DLD1 (cell line): ENCODE results near the gene MOB4.
"Not testable (repeated sequence)": the region's sequence is repeated elsewhere in the genome, so short reads cannot be mapped to it uniquely, and the experiment has no call there.

ENCODE experiments used
- in situ Hi-C: cut with HindIII; loops from 2 replicates; pipeline ENCODE4 v1.10.0; 2017; ENCODE audit warnings: low sequenced_read_pairs

Gene MOB4

GRCh38 chr2:197513915-197514314 is 2.0 kb upstream of the MOB4 start:
- in situ Hi-C loops = no loop called here

- in situ Hi-C loops = no loop called here
Observed at GRCh38 chr2:197514754-197515153, 1.1 kb upstream of the MOB4 start.

GRCh38 chr2:197515315-197515738 is 539 bp upstream of the MOB4 start:
- in situ Hi-C loops = no loop called here

- in situ Hi-C loops = no loop called here
Observed at GRCh38 chr2:197516393-197516761, 511 bp downstream of the MOB4 start.

- in situ Hi-C loops = no loop called here
Observed at GRCh38 chr2:197517150-197517549, 1.3 kb downstream of the MOB4 start.

- in situ Hi-C loops = no loop called here
Observed at GRCh38 chr2:197538412-197538811, 22.5 kb downstream of the MOB4 start.

GRCh38 chr2:197539734-197540133 is 23.9 kb downstream of the MOB4 start:
- in situ Hi-C loops = no loop called here

GRCh38 chr2:197543206-197543605 is 27.3 kb downstream of the MOB4 start:
- in situ Hi-C loops = no loop called here

GRCh38 chr2:197547163-197547900 is 31.5 kb downstream of the MOB4 start:
- in situ Hi-C loops = no loop called here

- in situ Hi-C loops = no loop called here
Observed at GRCh38 chr2:197548582-197548981, 32.7 kb downstream of the MOB4 start.

GRCh38 chr2:197551260-197551659 is 35.4 kb downstream of the MOB4 start:
- in situ Hi-C loops = not testable (repeated sequence)

- in situ Hi-C loops = no loop called here
Observed at GRCh38 chr2:197555467-197555866, 39.6 kb downstream of the MOB4 start.

GRCh38 chr2:197556456-197556855 is 40.6 kb downstream of the MOB4 start:
- in situ Hi-C loops = no loop called here

- in situ Hi-C loops = no loop called here
Observed at GRCh38 chr2:197558393-197558792, 42.5 kb downstream of the MOB4 start.

- in situ Hi-C loops = no loop called here
Observed at GRCh38 chr2:197559681-197560080, 43.8 kb downstream of the MOB4 start.

- in situ Hi-C loops = no loop called here
Observed at GRCh38 chr2:197560146-197560665, 44.3 kb downstream of the MOB4 start.

GRCh38 chr2:197571627-197572271 is 55.9 kb downstream of the MOB4 start:
- in situ Hi-C loops = no loop called here

GRCh38 chr2:197573608-197574007 is 57.7 kb downstream of the MOB4 start:
- in situ Hi-C loops = no loop called here

- in situ Hi-C loops = no loop called here
Observed at GRCh38 chr2:197575987-197576386, 60.1 kb downstream of the MOB4 start.

GRCh38 chr2:197576631-197577030 is 60.8 kb downstream of the MOB4 start:
- in situ Hi-C loops = no loop called here

- in situ Hi-C loops = no loop called here
Observed at GRCh38 chr2:197577446-197577845, 61.6 kb downstream of the MOB4 start.

- in situ Hi-C loops = not testable (repeated sequence)
Observed at GRCh38 chr2:197578294-197578693, 62.4 kb downstream of the MOB4 start.
